Liver (tissue), 9 donors: ENCODE data around the gene PITRM1. TPM values are rescaled to one million over a fixed set of nuclear protein-coding genes. Genes with fewer than 3 reads are reported as not detected.

Source experiments
- DNase-seq: peaks from one replicate; pipeline ENCODE4 v3.0.0-alpha.2; 2017; ENCODE audit warnings: low spot score
- H3K27ac ChIP-seq, 2 donors: one replicate each; pipeline ENCODE4 v1.7.0; 2013; ENCODE audit warnings: inconsistent platforms in 2 of 2, low read length in 2 of 2, control low read depth in 1 of 2, low read depth in 1 of 2, mild to moderate bottlenecking in 1 of 2
- H3K27me3 ChIP-seq, 4 donors: one replicate each; pipeline versions ENCODE4 v1.6.1 to v1.7.0; 2013; ENCODE audit warnings: low read length in 3 of 4, inconsistent platforms in 1 of 4, mild to moderate bottlenecking in 1 of 4, moderate library complexity in 1 of 4; ENCODE audit not compliant: control insufficient read depth in 4 of 4, insufficient read depth in 4 of 4
- H3K36me3 ChIP-seq, 4 donors: one replicate each; pipeline versions ENCODE4 v1.6.1 to v1.7.0; 2013; ENCODE audit warnings: low read length in 3 of 4, mild to moderate bottlenecking in 3 of 4, low read depth in 1 of 4, moderate library complexity in 1 of 4; ENCODE audit not compliant: control insufficient read depth in 4 of 4, insufficient read depth in 3 of 4
- H3K4me1 ChIP-seq, 4 donors: one replicate each; pipeline versions ENCODE4 v1.6.1 to v1.7.0; 2013; ENCODE audit warnings: low read length in 3 of 4, mild to moderate bottlenecking in 3 of 4, moderate library complexity in 1 of 4; ENCODE audit not compliant: control insufficient read depth in 4 of 4, insufficient read depth in 4 of 4
- H3K4me3 ChIP-seq, 3 donors: one replicate each; pipeline versions ENCODE4 v1.6.1 to v1.7.0; 2013; ENCODE audit warnings: low read length in 3 of 3, control low read depth in 1 of 3, low read depth in 1 of 3, mild to moderate bottlenecking in 1 of 3
- H3K9ac ChIP-seq, 2 donors: one replicate each; pipeline ENCODE4 v1.7.0; 2013; ENCODE audit warnings: low read length in 2 of 2, mild to moderate bottlenecking in 2 of 2, moderate library complexity in 2 of 2, control low read depth in 1 of 2, low read depth in 1 of 2
- H3K9me3 ChIP-seq, 4 donors: one replicate each; pipeline versions ENCODE4 v1.6.1 to v1.7.0; 2013; ENCODE audit warnings: low read length in 3 of 4; ENCODE audit not compliant: control insufficient read depth in 4 of 4
- CTCF ChIP-seq: fragments of 150-350 bp; IDR thresholded peaks from 2 replicates; pipeline ENCODE4 v1.5.1; 2017; ENCODE audit warnings: improper control_type of control experiment, low read depth, low read length; ENCODE audit not compliant: missing input control
- EGR1 ChIP-seq, 2 donors: IDR thresholded peaks; 2 replicates each; pipeline ENCODE4 v1.6.1; 2016 to 2018; ENCODE audit warnings: antibody characterized with exemption in 2 of 2, low read depth in 2 of 2
- FOXA1 ChIP-seq: IDR thresholded peaks from 2 replicates; pipeline ENCODE4 v1.6.1; 2016; ENCODE audit warnings: antibody characterized with exemption
- FOXA2 ChIP-seq: IDR thresholded peaks from 2 replicates; pipeline ENCODE4 v1.6.1; 2016; ENCODE audit warnings: antibody characterized with exemption
- GABPA ChIP-seq, 2 donors: IDR thresholded peaks in 1 of 2; conservative IDR thresholded peaks in 1 of 2; 2 replicates each; pipeline ENCODE4 v1.6.1; 2016; ENCODE audit warnings: antibody characterized with exemption in 2 of 2, mild to moderate bottlenecking in 1 of 2, moderate library complexity in 1 of 2
- HNF4A ChIP-seq, 2 donors: conservative IDR thresholded peaks; 2 replicates each; pipeline ENCODE4 v1.6.1; 2016; ENCODE audit warnings: antibody characterized with exemption in 2 of 2, mild to moderate bottlenecking in 2 of 2
- HNF4G ChIP-seq: IDR thresholded peaks from 2 replicates; pipeline ENCODE4 v1.6.1; 2016; ENCODE audit warnings: antibody characterized with exemption
- JUND ChIP-seq, 2 donors: IDR thresholded peaks; 2 replicates each; pipeline ENCODE4 v1.6.1; 2016; ENCODE audit warnings: antibody characterized with exemption in 2 of 2
- NR2F2 ChIP-seq: IDR thresholded peaks from 2 replicates; pipeline ENCODE4 v1.6.1; 2016; ENCODE audit warnings: antibody characterized with exemption
- RAD21 ChIP-seq, 2 donors: IDR thresholded peaks; 2 replicates each; pipeline ENCODE4 v1.6.1; 2016; ENCODE audit warnings: antibody characterized with exemption in 2 of 2, mild to moderate bottlenecking in 2 of 2
- REST ChIP-seq: IDR thresholded peaks from 2 replicates; pipeline ENCODE4 v1.6.1; 2016; ENCODE audit warnings: antibody characterized with exemption, mild to moderate bottlenecking
- RXRA ChIP-seq, 2 donors: IDR thresholded peaks; 2 replicates each; pipeline ENCODE4 v1.6.1; 2017 to 2018; ENCODE audit warnings: antibody characterized with exemption in 2 of 2, mild to moderate bottlenecking in 1 of 2
- SP1 ChIP-seq: IDR thresholded peaks from 2 replicates; pipeline ENCODE4 v1.6.1; 2018; ENCODE audit warnings: antibody characterized with exemption, mild to moderate bottlenecking
- TAF1 ChIP-seq: conservative IDR thresholded peaks from 2 replicates; pipeline ENCODE4 v1.6.1; 2016; ENCODE audit warnings: antibody characterized with exemption, mild to moderate bottlenecking
- YY1 ChIP-seq: IDR thresholded peaks from 2 replicates; pipeline ENCODE4 v1.6.1; 2016; ENCODE audit warnings: antibody characterized with exemption, mild to moderate bottlenecking
- WGBS: extraction: QIAGEN DNeasy Blood & Tissue Kit; methylation state at CpG from one replicate; pipeline ENCODE4 v1.1.7; 2013; 5-methylcytosine and 5-hydroxymethylcytosine counted together
- polyA plus RNA-seq, 2 donors: library from polyadenylated mRNA; stranded (reverse) in 1 of 2; unstranded in 1 of 2; fragments of 200-250 nt in 1 of 2; fragments of >200 nt in 1 of 2; fragmentation: Nextera tagmentation in 1 of 2; extraction: Ambion mirVana in 1 of 2; gene quantifications; one replicate each; pipeline versions ENCODE4 v1.2.1 to v1.2.3, GENCODE V29; 2013 to 2015
- total RNA-seq, 2 donors: library from RNA; depleted of rRNA; stranded (reverse); fragments of >200 nt; gene quantifications; one replicate each; pipeline ENCODE4 v1.2.3, GENCODE V29; 2014
- TF ChIP-seq, protein P1 (sequence below): IDR thresholded peaks from 2 replicates; pipeline ENCODE4 v1.6.1; 2016; ENCODE audit warnings: antibody characterized with exemption
- TF ChIP-seq, protein P2 (sequence below): IDR thresholded peaks from 2 replicates; pipeline ENCODE4 v1.6.1; 2016; ENCODE audit warnings: antibody characterized with exemption
- TF ChIP-seq, protein P3 (sequence below): IDR thresholded peaks from 2 replicates; pipeline ENCODE4 v1.6.1; 2016; ENCODE audit warnings: antibody characterized with exemption
- donor health status: healthy.
- donor health status: healthy.
- donor health status: healthy.
- donor health status: healthy.
- donor health status: healthy.

The PITRM1 gene
- total and polyA plus RNA-seq, 4 donors, result 21.1 to 43.1 (median 27.7) TPM

GRCh38 chr10:3128379-3129130, 44.0 kb downstream of the PITRM1 start:
- 97% methylated on average over 24 of the region's 24 CpGs for WGBS
- no peak overlapping the region for H3K4me3 ChIP-seq
- H3K27me3 ChIP-seq, result no peaks in the 10 kb centered on the region
- H3K4me1 ChIP-seq, result no peaks in the 10 kb centered on the region
- no peak for DNase-seq
- H3K9ac ChIP-seq, result no peak overlapping the region
- H3K9me3 ChIP-seq, result peaks cover 0 to 1% (median 0%) of the 10 kb centered on the region in 4 donors
- H3K36me3 ChIP-seq, result peaks cover 0 to 11% (median 3%) of the 10 kb centered on the region in 4 donors
- no peak for TF ChIP-seq HNF4A (conservative IDR thresholded peaks at IDR 0.05)
- TF ChIP-seq, protein P1, sequence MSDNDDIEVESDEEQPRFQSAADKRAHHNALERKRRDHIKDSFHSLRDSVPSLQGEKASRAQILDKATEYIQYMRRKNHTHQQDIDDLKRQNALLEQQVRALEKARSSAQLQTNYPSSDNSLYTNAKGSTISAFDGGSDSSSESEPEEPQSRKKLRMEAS, result no peak
- TF ChIP-seq HNF4G, result no peak
- TF ChIP-seq RAD21 (IDR thresholded peaks at IDR 0.05), result no peak
- no peak for TF ChIP-seq NR2F2
- TF ChIP-seq, protein P2, sequence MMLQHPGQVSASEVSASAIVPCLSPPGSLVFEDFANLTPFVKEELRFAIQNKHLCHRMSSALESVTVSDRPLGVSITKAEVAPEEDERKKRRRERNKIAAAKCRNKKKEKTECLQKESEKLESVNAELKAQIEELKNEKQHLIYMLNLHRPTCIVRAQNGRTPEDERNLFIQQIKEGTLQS, result no peak
- TF ChIP-seq EGR1 (IDR thresholded peaks at IDR 0.05; ENCODE audit: low read depth in 2 of 2), result no peak
- TF ChIP-seq FOXA1, result no peak
- no peak for TF ChIP-seq YY1
- no peak for TF ChIP-seq REST
- TF ChIP-seq RXRA (IDR thresholded peaks at IDR 0.05), result no peak
- TF ChIP-seq FOXA2, result no peak
- no peak for TF ChIP-seq JUND (IDR thresholded peaks at IDR 0.05)
- TF ChIP-seq, protein P3, sequence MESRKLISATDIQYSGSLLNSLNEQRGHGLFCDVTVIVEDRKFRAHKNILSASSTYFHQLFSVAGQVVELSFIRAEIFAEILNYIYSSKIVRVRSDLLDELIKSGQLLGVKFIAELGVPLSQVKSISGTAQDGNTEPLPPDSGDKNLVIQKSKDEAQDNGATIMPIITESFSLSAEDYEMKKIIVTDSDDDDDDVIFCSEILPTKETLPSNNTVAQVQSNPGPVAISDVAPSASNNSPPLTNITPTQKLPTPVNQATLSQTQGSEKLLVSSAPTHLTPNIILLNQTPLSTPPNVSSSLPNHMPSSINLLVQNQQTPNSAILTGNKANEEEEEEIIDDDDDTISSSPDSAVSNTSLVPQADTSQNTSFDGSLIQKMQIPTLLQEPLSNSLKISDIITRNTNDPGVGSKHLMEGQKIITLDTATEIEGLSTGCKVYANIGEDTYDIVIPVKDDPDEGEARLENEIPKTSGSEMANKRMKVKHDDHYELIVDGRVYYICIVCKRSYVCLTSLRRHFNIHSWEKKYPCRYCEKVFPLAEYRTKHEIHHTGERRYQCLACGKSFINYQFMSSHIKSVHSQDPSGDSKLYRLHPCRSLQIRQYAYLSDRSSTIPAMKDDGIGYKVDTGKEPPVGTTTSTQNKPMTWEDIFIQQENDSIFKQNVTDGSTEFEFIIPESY, result no peak
- TF ChIP-seq GABPA (IDR thresholded peaks at IDR 0.05 in 1 of 2, conservative IDR thresholded peaks at IDR 0.05 in 1 of 2), result no peak
- TF ChIP-seq TAF1, result no peak
- no peak for TF ChIP-seq SP1
- TF ChIP-seq CTCF, result no peak
- no peak overlapping the region for H3K27ac ChIP-seq
